ENCODE data around the gene SUFU. TPM values are rescaled to one million over a fixed set of nuclear protein-coding genes. Genes with fewer than 3 reads are reported as not detected.
"Not testable (repeated sequence)": the region's sequence is repeated elsewhere in the genome, so short reads cannot be mapped to it uniquely, and the experiment has no call there.

Gene SUFU
- total and polyA plus RNA-seq, 2 donors from 2014 or later = 6.5 to 18.9 TPM

DNA sequence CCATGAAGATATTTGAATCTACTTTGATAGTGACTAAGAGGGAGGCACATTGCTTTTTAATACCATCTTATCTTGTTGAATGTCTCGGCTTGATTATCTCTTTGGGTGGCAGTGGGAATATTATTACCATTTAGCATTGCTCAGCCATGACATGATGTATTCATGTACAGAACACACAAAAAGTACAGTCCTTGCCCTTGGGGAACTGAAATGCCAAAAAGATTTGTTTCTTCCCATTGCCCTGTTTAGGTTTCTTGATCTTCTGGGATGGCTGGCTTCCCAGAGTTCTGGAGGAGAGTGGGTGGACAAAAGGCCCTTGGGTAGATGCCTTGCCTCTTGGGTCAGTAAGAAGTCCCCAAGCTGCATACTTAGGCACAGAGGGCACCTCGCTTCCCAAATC, 23.8 kb downstream of the SUFU start:
- H3K36me3 ChIP-seq (ENCODE audit: control insufficient read depth in 2 of 3, insufficient read depth in 3 of 3, low read length in 3 of 3) = peaks cover 0 to 3% (median 0%) of the 10 kb centered on the region in 3 donors
- H3K27me3 ChIP-seq (ENCODE audit: control insufficient read depth, insufficient read depth, low read length) = no peaks in the 10 kb centered on the region
- DNase-seq (peak in 2 of 5 donors; percentile 35 to 69), FAIRE-seq (no peak)
- TF ChIP-seq CTCF (IDR thresholded peaks at IDR 0.05; ENCODE audit: borderline replicate concordance, extremely low read depth, insufficient read depth) = no peak
- no peak overlapping the region for H3K9ac ChIP-seq (ENCODE audit: low read length in 3 of 3)
- peaks cover 0 to 8% (median 2%) of the 10 kb centered on the region in 3 donors for H3K4me1 ChIP-seq (ENCODE audit: control insufficient read depth in 2 of 3, insufficient read depth in 2 of 3, low read depth in 1 of 3, low read length in 3 of 3)
- H3K27ac ChIP-seq (ENCODE audit: low read depth in 2 of 2, low read length in 2 of 2) = no peak overlapping the region
- no peak overlapping the region for H3K4me3 ChIP-seq (ENCODE audit: low read length in 3 of 3)
- intact Hi-C loops (cut with DNase I) = no loop called here
- no peaks in the 10 kb centered on the region for H3K9me3 ChIP-seq (ENCODE audit: control insufficient read depth in 2 of 3, insufficient read depth in 1 of 3, low read length in 3 of 3)

GRCh38 chr10:102534333-102534732, 30.6 kb downstream of the SUFU start:
- DNase-seq (no peak), FAIRE-seq (no peak)
- intact Hi-C loops (cut with DNase I) = no loop called here
- Histone ChIP-seq H3K4me1 (ENCODE audit: control insufficient read depth in 2 of 3, insufficient read depth in 2 of 3, low read depth in 1 of 3, low read length in 3 of 3) (peaks cover 0 to 2% (median under 1%) of the 10 kb centered on the region in 3 donors), H3K4me3 (ENCODE audit: low read length in 3 of 3) (no peak overlapping the region), H3K9me3 (ENCODE audit: control insufficient read depth in 2 of 3, insufficient read depth in 1 of 3, low read length in 3 of 3) (no peaks in the 10 kb centered on the region), H3K9ac (ENCODE audit: low read length in 3 of 3) (no peak overlapping the region), H3K27me3 (ENCODE audit: control insufficient read depth, insufficient read depth, low read length) (no peaks in the 10 kb centered on the region), H3K36me3 (ENCODE audit: control insufficient read depth in 2 of 3, insufficient read depth in 3 of 3, low read length in 3 of 3) (no peaks in the 10 kb centered on the region), H3K27ac (ENCODE audit: low read depth in 2 of 2, low read length in 2 of 2) (no peak overlapping the region)
- TF ChIP-seq CTCF (IDR thresholded peaks at IDR 0.05; ENCODE audit: borderline replicate concordance, extremely low read depth, insufficient read depth) = no peak

DNA sequence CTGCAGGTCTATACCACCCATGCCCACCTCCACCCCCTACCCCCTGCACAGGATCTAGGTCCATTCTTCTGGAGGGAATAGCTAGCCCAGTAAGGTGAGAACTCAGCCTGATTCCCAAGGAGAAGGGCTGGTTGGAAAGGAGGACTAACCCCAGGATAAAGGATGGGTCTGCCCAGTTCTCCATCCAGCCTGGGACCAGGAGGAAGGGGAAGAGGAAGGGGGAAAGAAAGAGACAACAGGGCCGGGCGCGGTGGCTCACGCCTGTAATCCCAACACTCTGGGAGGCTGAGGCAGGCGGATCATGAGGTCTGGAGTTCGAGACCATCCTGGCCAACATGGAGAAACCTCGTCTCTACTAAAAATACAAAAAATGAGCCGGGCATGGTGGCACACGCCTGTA, 31.2 kb downstream of the SUFU start:
- intact Hi-C loops (cut with DNase I); H3K4me3 ChIP-seq (ENCODE audit: low read length in 3 of 3); H3K9me3 ChIP-seq (ENCODE audit: control insufficient read depth in 2 of 3, insufficient read depth in 1 of 3, low read length in 3 of 3); DNase-seq; H3K4me1 ChIP-seq (ENCODE audit: control insufficient read depth in 2 of 3, insufficient read depth in 2 of 3, low read depth in 1 of 3, low read length in 3 of 3); FAIRE-seq; H3K36me3 ChIP-seq (ENCODE audit: control insufficient read depth in 2 of 3, insufficient read depth in 3 of 3, low read length in 3 of 3); H3K9ac ChIP-seq (ENCODE audit: low read length in 3 of 3); H3K27ac ChIP-seq (ENCODE audit: low read depth in 2 of 2, low read length in 2 of 2); H3K27me3 ChIP-seq (ENCODE audit: control insufficient read depth, insufficient read depth, low read length): not testable (repeated sequence)

GRCh38 chr10:102535481-102536147, 31.8 kb downstream of the SUFU start:
- no peaks in the 10 kb centered on the region for H3K9me3 ChIP-seq (ENCODE audit: control insufficient read depth in 2 of 3, insufficient read depth in 1 of 3, low read length in 3 of 3)
- peaks cover 0 to 2% (median 0%) of the 10 kb centered on the region in 3 donors for H3K4me1 ChIP-seq (ENCODE audit: control insufficient read depth in 2 of 3, insufficient read depth in 2 of 3, low read depth in 1 of 3, low read length in 3 of 3)
- H3K36me3 ChIP-seq (ENCODE audit: control insufficient read depth in 2 of 3, insufficient read depth in 3 of 3, low read length in 3 of 3) = no peaks in the 10 kb centered on the region
- intact Hi-C loops (cut with DNase I) = no loop called here
- FAIRE-seq (no peak), DNase-seq (no peak)
- H3K27me3 ChIP-seq (ENCODE audit: control insufficient read depth, insufficient read depth, low read length) = no peaks in the 10 kb centered on the region
- no peak overlapping the region for H3K9ac ChIP-seq (ENCODE audit: low read length in 3 of 3)
- no peak overlapping the region for H3K4me3 ChIP-seq (ENCODE audit: low read length in 3 of 3)
- TF ChIP-seq CTCF (IDR thresholded peaks at IDR 0.05; ENCODE audit: borderline replicate concordance, extremely low read depth, insufficient read depth) = no peak
- no peak overlapping the region for H3K27ac ChIP-seq (ENCODE audit: low read depth in 2 of 2, low read length in 2 of 2)
